Uterus (tissue), 2 donors: ENCODE measurements around the gene THG1L.
"Not testable (repeated sequence)": the region's sequence is repeated elsewhere in the genome, so short reads cannot be mapped to it uniquely, and the experiment has no call there.

Experiments
- POLR2A ChIP-seq, 2 donors: fragments of 450-650 bp; IDR thresholded peaks; one replicate each; pipeline ENCODE4 v1.6.1; 2016; ENCODE audit warnings: antibody characterized with exemption in 2 of 2, mild to moderate bottlenecking in 1 of 2, moderate library complexity in 1 of 2
- TF ChIP-seq, protein P1 (sequence below), 4 experiments: fragments of 200-600 bp in 2 of 4; fragments of 450-650 bp in 2 of 4; sonication (generic) in 2 of 4; IDR thresholded peaks; one replicate each; pipeline ENCODE4 v1.5.1; 2016 to 2019; ENCODE audit warnings: antibody characterized with exemption in 4 of 4, mild to moderate bottlenecking in 2 of 4, moderate library complexity in 1 of 4

DNA sequence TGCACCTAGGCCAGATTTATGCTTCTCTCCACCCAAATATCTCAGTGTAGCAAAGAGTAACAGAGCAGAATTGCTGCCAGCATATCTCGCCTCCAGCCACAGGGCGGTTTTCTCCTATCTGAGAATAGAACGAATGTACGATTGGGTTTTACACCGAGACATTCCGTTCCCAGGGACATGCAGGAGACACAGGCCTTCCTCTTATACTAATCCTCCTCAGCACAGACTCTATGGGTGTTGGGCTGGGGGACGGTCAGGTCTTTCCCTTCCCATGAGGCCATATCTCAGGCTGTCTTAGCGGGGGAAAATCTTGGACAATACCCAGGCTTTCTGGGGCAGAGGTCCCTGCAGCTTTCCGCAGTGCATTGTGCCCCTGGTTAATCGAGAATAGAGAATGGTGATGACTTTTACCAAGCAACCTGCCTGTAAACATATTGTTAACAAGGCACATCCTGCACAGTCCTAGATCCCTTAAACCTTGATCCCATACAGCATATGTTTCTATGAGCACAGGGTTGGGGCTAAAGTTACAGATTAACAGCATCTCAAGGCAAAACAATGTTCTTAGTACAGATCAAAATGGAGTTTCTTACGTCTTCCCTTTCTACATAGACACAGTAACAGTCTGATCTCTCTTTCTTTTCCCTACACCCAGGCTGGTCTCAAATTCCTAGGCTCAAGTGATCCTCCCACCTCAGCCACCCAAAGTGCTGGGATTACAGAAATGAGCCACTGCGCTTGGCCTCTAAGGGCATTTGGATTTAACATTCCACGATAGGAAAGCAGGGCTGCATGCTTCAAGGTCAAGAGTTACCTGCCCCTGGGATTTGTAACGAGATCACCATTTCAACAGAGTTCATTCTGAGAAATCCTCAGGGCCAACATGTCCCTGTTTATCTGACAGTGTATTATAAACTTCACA lies 44.7 kb upstream of the THG1L start:
- not testable (repeated sequence) for TF ChIP-seq POLR2A (IDR thresholded peaks at IDR 0.05)
- TF ChIP-seq, protein P1, sequence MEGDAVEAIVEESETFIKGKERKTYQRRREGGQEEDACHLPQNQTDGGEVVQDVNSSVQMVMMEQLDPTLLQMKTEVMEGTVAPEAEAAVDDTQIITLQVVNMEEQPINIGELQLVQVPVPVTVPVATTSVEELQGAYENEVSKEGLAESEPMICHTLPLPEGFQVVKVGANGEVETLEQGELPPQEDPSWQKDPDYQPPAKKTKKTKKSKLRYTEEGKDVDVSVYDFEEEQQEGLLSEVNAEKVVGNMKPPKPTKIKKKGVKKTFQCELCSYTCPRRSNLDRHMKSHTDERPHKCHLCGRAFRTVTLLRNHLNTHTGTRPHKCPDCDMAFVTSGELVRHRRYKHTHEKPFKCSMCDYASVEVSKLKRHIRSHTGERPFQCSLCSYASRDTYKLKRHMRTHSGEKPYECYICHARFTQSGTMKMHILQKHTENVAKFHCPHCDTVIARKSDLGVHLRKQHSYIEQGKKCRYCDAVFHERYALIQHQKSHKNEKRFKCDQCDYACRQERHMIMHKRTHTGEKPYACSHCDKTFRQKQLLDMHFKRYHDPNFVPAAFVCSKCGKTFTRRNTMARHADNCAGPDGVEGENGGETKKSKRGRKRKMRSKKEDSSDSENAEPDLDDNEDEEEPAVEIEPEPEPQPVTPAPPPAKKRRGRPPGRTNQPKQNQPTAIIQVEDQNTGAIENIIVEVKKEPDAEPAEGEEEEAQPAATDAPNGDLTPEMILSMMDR (IDR thresholded peaks at IDR 0.05) = not testable (repeated sequence)
